Transverse colon (tissue), 4 donors: ENCODE measurements around the gene GNAI1. TPM values are rescaled to one million over a fixed set of nuclear protein-coding genes. Genes with fewer than 3 reads are reported as not detected.

ENCODE experiments used
- DNase-seq: peaks from one replicate; pipeline ENCODE4 v3.0.0-alpha.2; 2019
- H3K27ac ChIP-seq, 4 donors: fragments of 200-600 bp; sonication (generic); 2 replicates each; pipeline ENCODE4 v1.5.1; 2016 to 2018; ENCODE audit warnings: inconsistent platforms in 4 of 4
- H3K27me3 ChIP-seq: fragments of 200-600 bp; sonication (generic); 2 replicates; pipeline ENCODE4 v1.5.1; 2017; ENCODE audit warnings: inconsistent platforms
- H3K36me3 ChIP-seq, 4 donors: fragments of 200-600 bp; sonication (generic); 2 replicates each; pipeline ENCODE4 v1.5.1; 2017 to 2019; ENCODE audit warnings: inconsistent platforms in 4 of 4
- H3K4me1 ChIP-seq, 4 donors: fragments of 200-600 bp; sonication (generic); 2 replicates each; pipeline ENCODE4 v1.5.1; 2017 to 2020; ENCODE audit warnings: inconsistent platforms in 4 of 4
- H3K4me3 ChIP-seq, 4 donors: fragments of 200-600 bp; sonication (generic); 1 replicate in 1 of 4; 2 replicates in 3 of 4; pipeline versions ENCODE4 v1.5.1 to v1.6.1; 2017 to 2019; ENCODE audit warnings: inconsistent platforms in 4 of 4
- H3K9me3 ChIP-seq, 2 donors: fragments of 200-600 bp; sonication (generic); 2 replicates each; pipeline ENCODE4 v1.5.1; 2017 to 2019; ENCODE audit warnings: inconsistent platforms in 2 of 2
- CTCF ChIP-seq, 5 experiments: fragments of 200-600 bp in 3 of 5; fragments of 450-650 bp in 2 of 5; sonication (generic) in 3 of 5; IDR thresholded peaks; 1 replicate in 2 of 5; 2 replicates in 3 of 5; pipeline ENCODE4 v1.5.1; 2016 to 2017; ENCODE audit warnings: antibody characterized with exemption in 5 of 5, inconsistent platforms in 3 of 5, mild to moderate bottlenecking in 2 of 5, moderate library complexity in 1 of 5
- EP300 ChIP-seq: sonication (generic); formaldehyde crosslinking; IDR thresholded peaks from one replicate; pipeline ENCODE4 v1.6.1; 2017; ENCODE audit warnings: antibody characterized with exemption, low read depth
- POLR2A ChIP-seq: fragments of 450-650 bp; IDR thresholded peaks from one replicate; pipeline ENCODE4 v1.6.1; 2016; ENCODE audit warnings: antibody characterized with exemption, mild to moderate bottlenecking, moderate library complexity
- POLR2AphosphoS5 ChIP-seq, 3 donors: sonication (generic); formaldehyde crosslinking; IDR thresholded peaks; one replicate each; pipeline ENCODE4 v1.6.1; 2016; ENCODE audit warnings: antibody characterized with exemption in 3 of 3
- WGBS, 2 donors: methylation state at CpG; one replicate each; pipeline ENCODE4 v1.1.5; 2018; ENCODE audit warnings: low coverage in 1 of 2; 5-methylcytosine and 5-hydroxymethylcytosine counted together
- in situ Hi-C, 4 donors: fragments of 200-750 bp; cut with MboI; loops; one replicate each; pipeline versions ENCODE4 v1.15.0 to v1.15.1; 2017; ENCODE audit warnings: low sequenced_read_pairs in 3 of 4, low pct_ligation_motif_present in 1 of 4, low pct_unique_long_range_greater_than_20kb in 1 of 4
- intact Hi-C: fragments of 100-400 bp; cut with DNase I; formaldehyde crosslinking; loops from one replicate; pipeline ENCODE4 v1.15.1; 2023; ENCODE audit warnings: low total_unique reads
- total RNA-seq, 4 donors: library from RNA; depleted of rRNA; stranded (reverse); fragments of >200 nt; gene quantifications; one replicate each; pipeline ENCODE4 v1.1.0, GENCODE V29; 2016

GNAI1 gene
- total RNA-seq, 4 donors from 2014 or later, result 3.0 to 46.0 (median 37.4) TPM

GRCh38 chr7:80159802-80160201 is 25.2 kb downstream of the GNAI1 start:
- intact Hi-C loops, result no loop called here
- no peak overlapping the region for H3K27ac ChIP-seq
- WGBS, 2 donors, result 85 to 86% methylated on average over 2 to 3 of the region's 3 CpGs
- no peak overlapping the region for H3K4me3 ChIP-seq
- no peaks in the 10 kb centered on the region for H3K36me3 ChIP-seq
- no peaks in the 10 kb centered on the region for H3K9me3 ChIP-seq
- H3K4me1 ChIP-seq, result peaks cover under 1 to 15% (median 6%) of the 10 kb centered on the region in 4 donors
- H3K27me3 ChIP-seq, result no peaks in the 10 kb centered on the region
- in situ Hi-C loops, result no loop called here
- no peak for TF ChIP-seq CTCF (IDR thresholded peaks at IDR 0.05)
- no peak for TF ChIP-seq EP300
- TF ChIP-seq POLR2A, result no peak
- TF ChIP-seq POLR2AphosphoS5 (IDR thresholded peaks at IDR 0.05), result no peak
- DNase-seq, result no peak

DNA sequence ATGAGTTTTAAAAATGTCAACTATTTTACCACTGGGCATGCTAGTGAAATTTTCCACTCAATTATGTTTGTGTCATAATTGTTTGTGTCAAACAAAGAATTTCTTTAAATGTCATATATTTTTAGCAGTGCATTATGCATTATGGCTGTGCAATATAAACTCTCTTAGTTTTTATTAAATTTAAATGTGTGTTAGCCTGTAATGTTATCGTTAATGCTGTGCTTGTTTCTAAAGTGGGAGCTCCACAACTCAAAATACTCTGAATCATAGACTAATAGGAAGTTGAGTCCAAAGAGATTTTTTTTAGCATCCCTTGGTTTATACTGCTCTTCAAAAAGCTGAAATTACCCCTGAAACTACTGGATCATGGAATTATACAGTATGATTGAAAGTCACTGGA is 26.8 kb downstream of the GNAI1 start:
- H3K4me1 ChIP-seq, result peaks cover 0 to 6% (median 0%) of the 10 kb centered on the region in 4 donors
- no peaks in the 10 kb centered on the region for H3K9me3 ChIP-seq
- no peak overlapping the region for H3K27ac ChIP-seq
- no peaks in the 10 kb centered on the region for H3K27me3 ChIP-seq
- no peak for TF ChIP-seq CTCF (IDR thresholded peaks at IDR 0.05)
- no peak for TF ChIP-seq POLR2AphosphoS5 (IDR thresholded peaks at IDR 0.05)
- TF ChIP-seq POLR2A, result no peak
- no peak for TF ChIP-seq EP300
- intact Hi-C loops, result no loop called here
- WGBS, 2 donors, result 54 to 57% methylated on average over 1 of the region's 1 CpG
- no peaks in the 10 kb centered on the region for H3K36me3 ChIP-seq
- H3K4me3 ChIP-seq, result no peak overlapping the region
- in situ Hi-C loops, result no loop called here
- DNase-seq, result no peak

- peaks cover 0 to 6% (median 0%) of the 10 kb centered on the region in 4 donors for H3K4me1 ChIP-seq
Measured at GRCh38 chr7:80165177-80165576, 30.5 kb downstream of the GNAI1 start.

DNA sequence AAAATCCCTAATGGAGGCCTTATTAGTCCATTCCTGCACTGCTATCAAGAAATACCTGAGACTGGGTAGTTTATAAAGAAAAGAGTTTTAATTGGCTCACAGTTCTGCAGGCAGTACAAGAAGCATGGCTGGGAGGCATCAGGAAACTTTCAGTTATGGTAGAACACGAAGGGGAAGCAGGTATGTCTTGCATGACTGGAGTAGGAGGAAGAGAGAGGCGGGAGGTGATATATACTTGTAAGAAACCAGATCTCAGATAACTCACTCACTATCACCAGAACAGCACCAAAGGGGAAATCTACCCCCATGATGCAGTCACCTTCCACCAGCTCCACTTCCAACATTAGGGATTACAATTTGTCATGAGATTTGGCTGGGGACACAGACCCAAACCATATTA is 35.8 kb downstream of the GNAI1 start:
- intact Hi-C loops (no loop called here), in situ Hi-C loops (no loop called here)
- WGBS, 2 donors, result 78% methylated on average over 2 of the region's 2 CpGs; no CpG with 5 or more reads in 1 of the 2 donors
- no peak overlapping the region for H3K27ac ChIP-seq
- peaks cover 0 to 3% of the 10 kb centered on the region in 2 donors for H3K9me3 ChIP-seq
- H3K36me3 ChIP-seq, result no peaks in the 10 kb centered on the region
- H3K27me3 ChIP-seq, result no peaks in the 10 kb centered on the region
- no peak overlapping the region for H3K4me3 ChIP-seq
- TF ChIP-seq CTCF (IDR thresholded peaks at IDR 0.05) (no peak), POLR2A (no peak), POLR2AphosphoS5 (IDR thresholded peaks at IDR 0.05) (no peak), EP300 (no peak)
- no peak for DNase-seq
- H3K4me1 ChIP-seq, result peaks cover 0 to 3% (median under 1%) of the 10 kb centered on the region in 4 donors

More at GRCh38 chr7:80165177-80165576, 30.5 kb downstream of the GNAI1 start:
- in situ Hi-C loops (no loop called here), intact Hi-C loops (no loop called here)
- no peaks in the 10 kb centered on the region for H3K27me3 ChIP-seq
- TF ChIP-seq POLR2A, result no peak
- no peak for TF ChIP-seq CTCF (IDR thresholded peaks at IDR 0.05)
- no peak for TF ChIP-seq EP300
- TF ChIP-seq POLR2AphosphoS5 (IDR thresholded peaks at IDR 0.05), result no peak
- no peaks in the 10 kb centered on the region for H3K36me3 ChIP-seq
- H3K4me3 ChIP-seq, result no peak overlapping the region
- DNase-seq, result no peak
- H3K9me3 ChIP-seq, result no peaks in the 10 kb centered on the region
- no peak overlapping the region for H3K27ac ChIP-seq
